Tibial nerve (tissue), 4 donors: ENCODE measurements around the gene STOX2. TPM values are rescaled to one million over a fixed set of nuclear protein-coding genes. Genes with fewer than 3 reads are reported as not detected.

Experiments used
- DNase-seq, 2 donors: peaks; one replicate each; pipeline ENCODE4 v3.0.0-alpha.2; 2019; ENCODE audit warnings: low spot score in 2 of 2
- H3K27ac ChIP-seq, 4 donors: fragments of 200-600 bp; sonication (generic) in 3 of 4; one replicate each; pipeline ENCODE4 v1.5.1; 2017 to 2019; ENCODE audit warnings: mild to moderate bottlenecking in 1 of 4
- H3K27me3 ChIP-seq, 2 donors: fragments of 200-600 bp; sonication (generic) in 1 of 2; one replicate each; pipeline versions ENCODE4 v1.5.1 to v1.6.0; 2017 to 2019
- H3K36me3 ChIP-seq, 3 donors: fragments of 200-600 bp; sonication (generic); one replicate each; pipeline ENCODE4 v1.5.1; 2018 to 2019
- H3K4me1 ChIP-seq, 4 donors: fragments of 200-600 bp; sonication (generic) in 3 of 4; one replicate each; pipeline ENCODE4 v1.5.1; 2017 to 2019
- H3K4me3 ChIP-seq, 4 donors: fragments of 200-600 bp; sonication (generic) in 3 of 4; one replicate each; pipeline ENCODE4 v1.5.1; 2017 to 2019; ENCODE audit warnings: mild to moderate bottlenecking in 1 of 4, moderate library complexity in 1 of 4
- H3K9me3 ChIP-seq, 4 donors: fragments of 200-600 bp; sonication (generic) in 3 of 4; one replicate each; pipeline ENCODE4 v1.5.1; 2017 to 2019
- CTCF ChIP-seq, 5 experiments: fragments of 200-600 bp in 3 of 5; fragments of 450-650 bp in 2 of 5; sonication (generic) in 3 of 5; IDR thresholded peaks; one replicate each; pipeline ENCODE4 v1.5.1; 2016 to 2019; ENCODE audit warnings: antibody characterized with exemption in 5 of 5, mild to moderate bottlenecking in 3 of 5, moderate library complexity in 2 of 5
- EP300 ChIP-seq, 2 donors: sonication (generic); formaldehyde crosslinking; IDR thresholded peaks; one replicate each; pipeline ENCODE4 v1.6.1; 2017; ENCODE audit warnings: antibody characterized with exemption in 2 of 2, mild to moderate bottlenecking in 1 of 2
- POLR2A ChIP-seq, 2 donors: fragments of 450-650 bp; IDR thresholded peaks; one replicate each; pipeline ENCODE4 v1.6.1; 2017; ENCODE audit warnings: antibody characterized with exemption in 2 of 2, mild to moderate bottlenecking in 2 of 2, moderate library complexity in 2 of 2
- WGBS, 2 donors: methylation state at CpG; one replicate each; pipeline ENCODE4 v1.1.5; 2018; 5-methylcytosine and 5-hydroxymethylcytosine counted together
- total RNA-seq, 4 donors: library from RNA; depleted of rRNA; stranded (reverse); fragments of >200 nt; gene quantifications; one replicate each; pipeline ENCODE4 v1.1.0, GENCODE V29; 2016

The STOX2 gene
- total RNA-seq, 4 donors from 2014 or later: 11.9 to 28.6 (median 17.9) TPM

- 51 to 56% methylated on average over 2 of the region's 2 CpGs for WGBS, 2 donors
- Histone ChIP-seq H3K9me3 (no peaks in the 10 kb centered on the region), H3K27me3 (no peaks in the 10 kb centered on the region), H3K4me3 (no peak overlapping the region), H3K36me3 (no peaks in the 10 kb centered on the region), H3K4me1 (peaks cover 0 to 8% (median 3%) of the 10 kb centered on the region in 4 donors), H3K27ac (no peak overlapping the region)
- no peak for DNase-seq
- TF ChIP-seq EP300 (IDR thresholded peaks at IDR 0.05) (no peak), POLR2A (IDR thresholded peaks at IDR 0.05) (no peak), CTCF (IDR thresholded peaks at IDR 0.05) (no peak)
These were observed 16.2 kb downstream of the STOX2 start for GRCh38 chr4:183921335-183921734.

- no peak for DNase-seq
- TF ChIP-seq CTCF (IDR thresholded peaks at IDR 0.05) (no peak), EP300 (IDR thresholded peaks at IDR 0.05) (no peak), POLR2A (IDR thresholded peaks at IDR 0.05) (no peak)
- Histone ChIP-seq H3K27ac (no peak overlapping the region), H3K36me3 (no peaks in the 10 kb centered on the region), H3K4me3 (no peak overlapping the region), H3K4me1 (peaks cover 0 to 7% (median 3%) of the 10 kb centered on the region in 4 donors), H3K9me3 (no peaks in the 10 kb centered on the region), H3K27me3 (no peaks in the 10 kb centered on the region)
- 90 to 95% methylated on average over 12 of the region's 12 CpGs for WGBS, 2 donors
These were observed 19.4 kb downstream of the STOX2 start for GRCh38 chr4:183924362-183925044.

- no peak for TF ChIP-seq POLR2A (IDR thresholded peaks at IDR 0.05)
- no peak for TF ChIP-seq CTCF (IDR thresholded peaks at IDR 0.05)
- TF ChIP-seq EP300 (IDR thresholded peaks at IDR 0.05): no peak
- Histone ChIP-seq H3K4me1 (peaks cover 0 to 4% (median 0%) of the 10 kb centered on the region in 4 donors), H3K9me3 (no peaks in the 10 kb centered on the region), H3K27ac (no peak overlapping the region), H3K36me3 (no peaks in the 10 kb centered on the region), H3K4me3 (no peak overlapping the region), H3K27me3 (no peaks in the 10 kb centered on the region)
- 83 to 89% methylated on average over 5 of the region's 5 CpGs for WGBS, 2 donors
- DNase-seq: no peak
These were observed 21.8 kb downstream of the STOX2 start for GRCh38 chr4:183926950-183927349.

- no peak for TF ChIP-seq POLR2A (IDR thresholded peaks at IDR 0.05)
- TF ChIP-seq CTCF (IDR thresholded peaks at IDR 0.05): no peak
- TF ChIP-seq EP300 (IDR thresholded peaks at IDR 0.05): no peak
These were observed 27.5 kb downstream of the STOX2 start for GRCh38 chr4:183932576-183932975.

GRCh38 chr4:183934761-183935160, 29.7 kb downstream of the STOX2 start:
- H3K4me3 ChIP-seq: no peak overlapping the region
- no peak for DNase-seq
- TF ChIP-seq EP300 (IDR thresholded peaks at IDR 0.05): no peak
- TF ChIP-seq POLR2A (IDR thresholded peaks at IDR 0.05): no peak
- no peak for TF ChIP-seq CTCF (IDR thresholded peaks at IDR 0.05)
- H3K4me1 ChIP-seq: peaks cover 0 to 10% (median 4%) of the 10 kb centered on the region in 4 donors
- H3K27ac ChIP-seq: no peak overlapping the region
- 86 to 91% methylated on average over 6 of the region's 6 CpGs for WGBS, 2 donors
- no peaks in the 10 kb centered on the region for H3K36me3 ChIP-seq
- no peaks in the 10 kb centered on the region for H3K9me3 ChIP-seq
- no peaks in the 10 kb centered on the region for H3K27me3 ChIP-seq

More at GRCh38 chr4:183932576-183932975, 27.5 kb downstream of the STOX2 start:
- Histone ChIP-seq H3K9me3 (no peaks in the 10 kb centered on the region), H3K4me3 (no peak overlapping the region), H3K27me3 (no peaks in the 10 kb centered on the region), H3K4me1 (peaks cover 0 to 14% (median 4%) of the 10 kb centered on the region in 4 donors), H3K36me3 (no peaks in the 10 kb centered on the region), H3K27ac (no peak overlapping the region)
- WGBS, 2 donors: 63% methylated on average over 3 of the region's 3 CpGs
- no peak for DNase-seq
